Mesothelial cell of epicardium (in vitro differentiated cells): ENCODE measurements around the gene SMARCC1. TPM values are rescaled to one million over a fixed set of nuclear protein-coding genes. Genes with fewer than 3 reads are reported as not detected.

Experiments used
- DNase-seq, 2 experiments: peaks; one replicate each; pipeline ENCODE4 v3.0.0; 2021; ENCODE audit warnings: low spot score in 2 of 2; ENCODE audit not compliant: unreplicated experiment in 2 of 2
- H3K27ac Mint-ChIP-seq: 2 replicates; pipeline ENCODE4 v1.8.0; 2021; ENCODE audit warnings: mixed read lengths
- H3K27me3 Mint-ChIP-seq: 2 replicates; pipeline ENCODE4 v1.8.0; 2021; ENCODE audit warnings: low read depth, mixed read lengths
- H3K36me3 Mint-ChIP-seq: 2 replicates; pipeline ENCODE4 v1.8.0; 2021; ENCODE audit warnings: mixed read lengths
- H3K4me1 Mint-ChIP-seq: 2 replicates; pipeline ENCODE4 v1.8.0; 2021; ENCODE audit warnings: mixed read lengths
- H3K4me3 Mint-ChIP-seq: 2 replicates; pipeline ENCODE4 v1.8.0; 2021; ENCODE audit warnings: mild to moderate bottlenecking, moderate library complexity, mixed read lengths
- H3K9me3 Mint-ChIP-seq: 2 replicates; pipeline ENCODE4 v1.8.0; 2021; ENCODE audit warnings: mixed read lengths
- total RNA-seq: library from RNA; stranded (reverse); gene quantifications from 3 replicates; pipeline ENCODE4 v1.2.1, GENCODE V29; 2021
- TF ChIP-seq, protein P1 (sequence below): fragments of 200-600 bp; sonication (generic); IDR thresholded peaks from one replicate; pipeline ENCODE4 v1.5.0; 2021; ENCODE audit warnings: antibody characterized with exemption; ENCODE audit not compliant: unreplicated experiment

The SMARCC1 gene
- total RNA-seq, 1 donor from 2014 or later = 215 TPM

DNA sequence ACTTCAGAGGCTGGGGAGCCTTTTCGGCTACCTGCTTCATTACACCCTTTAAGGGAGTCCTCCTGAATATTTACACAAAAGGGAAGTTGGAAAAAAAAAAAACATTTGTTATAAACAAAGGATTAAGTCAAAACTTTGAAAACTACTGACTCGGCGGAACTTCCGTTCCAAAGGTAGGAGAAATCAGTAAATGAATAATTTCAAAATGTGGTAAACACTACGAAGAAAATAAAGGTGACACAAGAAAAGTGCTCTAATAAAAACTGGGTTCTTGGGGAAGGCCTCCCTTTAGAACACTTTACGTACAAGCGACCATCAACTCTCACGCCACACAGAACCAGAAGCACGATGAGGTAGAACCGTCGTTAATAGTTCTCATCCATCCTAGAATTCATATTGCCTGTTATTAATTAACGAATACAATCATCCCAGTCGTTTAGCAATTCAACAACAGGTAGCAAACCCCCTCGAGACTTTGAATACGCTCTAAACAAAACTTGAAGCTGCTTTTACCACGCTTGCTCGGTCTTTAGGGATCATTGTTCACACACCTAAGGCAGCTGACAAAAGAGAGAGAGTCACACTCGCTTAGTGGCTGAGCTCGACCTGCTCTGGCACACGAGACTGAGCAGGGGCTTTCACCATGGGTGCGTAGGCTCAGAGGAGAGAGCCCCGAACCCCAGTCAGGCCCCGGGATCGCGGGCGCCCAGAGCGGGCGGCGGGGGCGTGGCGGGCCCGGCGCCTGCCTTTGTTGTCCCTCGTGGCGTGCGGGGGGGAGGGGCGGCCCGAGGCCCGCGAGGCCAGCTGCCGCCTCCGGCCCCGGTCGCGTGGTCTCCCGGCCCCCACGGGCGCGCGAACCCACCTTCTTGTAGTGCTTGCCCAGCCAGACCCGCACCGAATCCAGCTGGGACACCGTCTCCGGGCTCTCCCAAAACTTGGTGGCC lies 680 bp downstream of the SMARCC1 start:
- Mint-ChIP-seq H3K4me3 (peak overlapping the region; percentile 96), H3K27ac (peak overlapping the region; percentile 96), H3K9me3 (no peaks in the 10 kb centered on the region), H3K4me1 (peaks cover 21% of the 10 kb centered on the region), H3K27me3 (no peaks in the 10 kb centered on the region), H3K36me3 (no peaks in the 10 kb centered on the region)
- TF ChIP-seq, protein P1, sequence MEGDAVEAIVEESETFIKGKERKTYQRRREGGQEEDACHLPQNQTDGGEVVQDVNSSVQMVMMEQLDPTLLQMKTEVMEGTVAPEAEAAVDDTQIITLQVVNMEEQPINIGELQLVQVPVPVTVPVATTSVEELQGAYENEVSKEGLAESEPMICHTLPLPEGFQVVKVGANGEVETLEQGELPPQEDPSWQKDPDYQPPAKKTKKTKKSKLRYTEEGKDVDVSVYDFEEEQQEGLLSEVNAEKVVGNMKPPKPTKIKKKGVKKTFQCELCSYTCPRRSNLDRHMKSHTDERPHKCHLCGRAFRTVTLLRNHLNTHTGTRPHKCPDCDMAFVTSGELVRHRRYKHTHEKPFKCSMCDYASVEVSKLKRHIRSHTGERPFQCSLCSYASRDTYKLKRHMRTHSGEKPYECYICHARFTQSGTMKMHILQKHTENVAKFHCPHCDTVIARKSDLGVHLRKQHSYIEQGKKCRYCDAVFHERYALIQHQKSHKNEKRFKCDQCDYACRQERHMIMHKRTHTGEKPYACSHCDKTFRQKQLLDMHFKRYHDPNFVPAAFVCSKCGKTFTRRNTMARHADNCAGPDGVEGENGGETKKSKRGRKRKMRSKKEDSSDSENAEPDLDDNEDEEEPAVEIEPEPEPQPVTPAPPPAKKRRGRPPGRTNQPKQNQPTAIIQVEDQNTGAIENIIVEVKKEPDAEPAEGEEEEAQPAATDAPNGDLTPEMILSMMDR = no peak
- peak; percentile 54 to 73 for DNase-seq

DNA sequence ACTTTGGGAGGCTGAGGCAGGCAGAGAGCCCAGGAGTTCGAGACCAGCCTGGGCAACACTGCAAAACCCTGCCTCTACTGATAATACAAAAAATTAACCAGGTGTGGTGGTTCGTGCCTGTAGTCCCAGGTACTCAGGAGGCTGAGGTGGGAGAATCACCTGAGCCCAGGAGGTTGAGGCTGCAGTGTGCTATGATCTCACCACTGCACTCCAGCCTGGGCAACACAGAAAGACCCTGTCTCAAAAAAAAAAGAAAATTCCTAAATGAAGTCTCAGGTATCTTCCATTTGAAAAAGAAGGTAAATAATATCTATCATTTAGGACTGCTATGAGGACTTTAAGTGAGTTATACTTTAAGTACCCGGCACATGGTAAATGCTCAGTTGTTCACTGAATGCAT lies 2.9 kb downstream of the SMARCC1 start:
- Mint-ChIP-seq H3K9me3 (no peaks in the 10 kb centered on the region), H3K4me3 (no peak overlapping the region), H3K36me3 (peaks cover 3% of the 10 kb centered on the region), H3K4me1 (peaks cover 24% of the 10 kb centered on the region), H3K27me3 (no peaks in the 10 kb centered on the region), H3K27ac (no peak overlapping the region)
- TF ChIP-seq, protein P1 = no peak
- DNase-seq = no peak

DNA sequence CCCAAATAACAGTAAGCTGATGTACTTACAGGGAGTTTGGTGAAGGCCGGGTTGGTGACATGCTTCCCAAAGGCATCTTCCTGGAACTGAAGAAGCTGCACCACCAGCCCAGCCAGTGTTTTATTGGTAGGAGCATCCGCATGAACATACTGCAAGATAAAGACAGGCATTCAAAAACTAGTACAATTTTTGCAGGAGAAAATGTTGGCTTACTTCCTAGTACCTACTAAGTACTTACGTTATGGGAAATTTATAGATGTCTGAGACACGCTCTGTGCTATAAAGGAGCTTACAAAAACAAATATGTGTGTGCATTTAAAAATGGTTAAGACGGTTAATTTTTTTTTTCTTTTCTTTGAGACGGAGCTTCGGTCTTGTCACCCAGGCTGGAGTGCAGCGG lies 8.9 kb downstream of the SMARCC1 start:
- Mint-ChIP-seq H3K4me3 (no peak overlapping the region), H3K4me1 (peaks cover 6% of the 10 kb centered on the region), H3K27ac (peak overlapping the region; percentile 61), H3K27me3 (no peaks in the 10 kb centered on the region), H3K9me3 (no peaks in the 10 kb centered on the region), H3K36me3 (peaks cover 17% of the 10 kb centered on the region)
- DNase-seq = no peak
- TF ChIP-seq, protein P1 = no peak

DNA sequence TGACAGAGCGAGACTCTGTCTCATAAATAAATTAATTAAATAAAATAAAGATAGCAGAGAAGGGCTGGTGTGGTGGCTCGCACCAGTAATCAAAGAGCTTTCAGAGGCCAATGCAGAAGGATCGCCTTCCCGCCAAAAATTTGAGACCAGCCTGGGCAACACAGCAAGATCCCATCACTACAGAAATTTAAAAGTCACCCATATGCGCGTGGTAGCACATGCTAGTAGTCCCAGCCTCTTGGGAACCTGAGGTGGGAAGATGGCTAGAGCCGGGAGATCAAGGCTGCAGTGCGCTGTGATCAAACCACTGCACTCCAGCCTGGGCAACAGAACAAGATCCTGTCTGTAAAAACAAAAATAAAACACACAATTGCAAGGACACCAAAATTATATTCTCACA lies 9.6 kb downstream of the SMARCC1 start:
- Mint-ChIP-seq H3K27ac (peak overlapping the region; percentile 9), H3K4me3 (no peak overlapping the region), H3K9me3 (no peaks in the 10 kb centered on the region), H3K4me1 (peaks cover 6% of the 10 kb centered on the region), H3K36me3 (peaks cover 17% of the 10 kb centered on the region), H3K27me3 (no peaks in the 10 kb centered on the region)
- no peak for DNase-seq
- TF ChIP-seq, protein P1 = no peak

DNA sequence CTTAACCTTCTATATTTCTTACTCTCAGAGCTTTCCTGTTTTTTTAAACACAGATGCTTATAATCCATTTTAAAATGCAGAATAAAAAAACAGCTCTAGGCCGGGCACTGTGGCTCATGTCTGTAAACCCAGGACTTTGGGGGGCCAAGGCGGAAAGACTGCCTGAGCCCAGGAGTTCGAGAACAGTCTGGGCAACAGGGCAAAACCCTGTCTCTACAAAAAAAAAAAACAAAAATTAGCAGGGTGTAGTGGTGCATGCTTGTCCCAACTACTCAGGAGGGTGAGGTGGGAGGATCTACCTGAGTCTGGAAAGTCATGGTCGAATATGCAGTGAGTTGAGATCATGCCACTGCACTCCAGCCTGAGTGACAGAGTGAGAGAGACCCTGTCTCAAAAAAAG lies 15.5 kb downstream of the SMARCC1 start:
- Mint-ChIP-seq H3K27ac (peak overlapping the region; percentile 16), H3K9me3 (no peaks in the 10 kb centered on the region), H3K27me3 (no peaks in the 10 kb centered on the region), H3K36me3 (peaks cover 24% of the 10 kb centered on the region), H3K4me3 (no peak overlapping the region), H3K4me1 (peaks cover 3% of the 10 kb centered on the region)
- TF ChIP-seq, protein P1 = no peak
- no peak for DNase-seq
